PC-3 (cell line): Measurements from ENCODE around the gene CATSPERZ.

Experiments
- EZH2 ChIP-seq: fragments of 300-600 bp; sonication (generic); IDR thresholded peaks from one replicate; pipeline ENCODE4 v1.6.1; 2017; ENCODE audit warnings: antibody characterized with exemption, mild to moderate bottlenecking, low read length; ENCODE audit not compliant: unreplicated experiment
- TF ChIP-seq, protein P1 (sequence below): fragments of 300-600 bp; sonication (generic); conservative IDR thresholded peaks from 2 replicates; pipeline ENCODE4 v1.5.1; 2017; ENCODE audit warnings: antibody characterized with exemption, low read depth, mild to moderate bottlenecking, low read length

DNA sequence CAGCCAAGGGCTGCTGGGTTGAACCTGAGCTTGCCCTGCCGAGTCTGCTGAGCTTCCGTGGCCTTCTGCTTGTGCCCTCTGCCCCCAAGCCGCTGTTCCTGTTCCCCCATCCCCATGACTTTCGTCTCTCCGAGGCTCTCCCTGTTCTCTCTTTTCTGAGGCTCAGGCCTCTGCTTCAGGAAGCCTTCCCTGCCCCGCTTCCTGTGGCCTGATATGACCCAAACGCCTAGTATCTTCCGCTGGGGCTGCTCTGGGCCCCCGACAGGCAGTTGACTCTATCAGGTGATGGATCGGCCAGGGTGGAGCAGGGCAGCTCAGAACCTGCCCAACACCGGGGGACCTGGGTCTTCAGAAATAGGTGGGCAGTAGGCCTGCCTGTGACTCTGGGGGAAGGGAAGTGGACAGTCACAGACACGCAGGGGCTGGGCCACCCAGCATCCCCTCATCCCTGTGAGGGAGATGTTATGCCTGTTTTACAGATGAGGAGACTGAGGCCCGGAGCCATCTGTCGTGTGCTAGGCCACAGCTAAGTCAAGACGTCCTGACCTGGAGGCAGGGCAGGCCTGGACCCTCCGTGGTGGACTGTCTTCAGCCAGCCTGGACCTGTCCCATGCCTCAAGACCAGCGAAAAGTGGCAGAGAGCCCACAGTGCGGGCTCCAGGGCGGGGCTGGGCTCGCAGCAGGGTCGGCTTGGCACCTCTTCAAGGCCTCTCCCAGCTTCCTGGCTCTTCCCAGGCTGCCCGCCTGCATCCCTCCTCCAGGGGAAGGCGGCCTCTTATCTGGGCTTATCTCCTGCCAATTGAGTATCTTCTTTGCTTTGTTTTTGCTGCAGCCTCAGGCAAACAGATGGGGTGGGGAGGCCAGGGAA is 31.9 kb upstream of the CATSPERZ start:
- TF ChIP-seq, protein P1, sequence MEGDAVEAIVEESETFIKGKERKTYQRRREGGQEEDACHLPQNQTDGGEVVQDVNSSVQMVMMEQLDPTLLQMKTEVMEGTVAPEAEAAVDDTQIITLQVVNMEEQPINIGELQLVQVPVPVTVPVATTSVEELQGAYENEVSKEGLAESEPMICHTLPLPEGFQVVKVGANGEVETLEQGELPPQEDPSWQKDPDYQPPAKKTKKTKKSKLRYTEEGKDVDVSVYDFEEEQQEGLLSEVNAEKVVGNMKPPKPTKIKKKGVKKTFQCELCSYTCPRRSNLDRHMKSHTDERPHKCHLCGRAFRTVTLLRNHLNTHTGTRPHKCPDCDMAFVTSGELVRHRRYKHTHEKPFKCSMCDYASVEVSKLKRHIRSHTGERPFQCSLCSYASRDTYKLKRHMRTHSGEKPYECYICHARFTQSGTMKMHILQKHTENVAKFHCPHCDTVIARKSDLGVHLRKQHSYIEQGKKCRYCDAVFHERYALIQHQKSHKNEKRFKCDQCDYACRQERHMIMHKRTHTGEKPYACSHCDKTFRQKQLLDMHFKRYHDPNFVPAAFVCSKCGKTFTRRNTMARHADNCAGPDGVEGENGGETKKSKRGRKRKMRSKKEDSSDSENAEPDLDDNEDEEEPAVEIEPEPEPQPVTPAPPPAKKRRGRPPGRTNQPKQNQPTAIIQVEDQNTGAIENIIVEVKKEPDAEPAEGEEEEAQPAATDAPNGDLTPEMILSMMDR, result no peak
- no peak for TF ChIP-seq EZH2
